ENCODE results near the gene NDOR1.

NDOR1 gene

GRCh38 chr9:137167747-137168572 is 37.5 kb upstream of the NDOR1 start:
- ATAC-seq = peak; percentile 7 to 10

- peak; percentile 14 to 29 for ATAC-seq
These were observed 37.0 kb upstream of the NDOR1 start for GRCh38 chr9:137168573-137168903.

- ATAC-seq = peak; percentile 13 to 15
These were observed 36.3 kb upstream of the NDOR1 start for GRCh38 chr9:137168904-137169856.

- no peak for ATAC-seq
These were observed 35.6 kb upstream of the NDOR1 start, which contains the start of gene LRRC26 for GRCh38 chr9:137169896-137170358. TSS of gene LRRC26 (minus strand) at chr9:137170051. CDS start at chr9:137169943, 108 bp downstream.

- no peak for ATAC-seq
These were observed 34.9 kb upstream of the NDOR1 start for GRCh38 chr9:137170486-137171148.

- no peak for ATAC-seq
These were observed 34.2 kb upstream of the NDOR1 start for GRCh38 chr9:137171149-137171900.

DNA sequence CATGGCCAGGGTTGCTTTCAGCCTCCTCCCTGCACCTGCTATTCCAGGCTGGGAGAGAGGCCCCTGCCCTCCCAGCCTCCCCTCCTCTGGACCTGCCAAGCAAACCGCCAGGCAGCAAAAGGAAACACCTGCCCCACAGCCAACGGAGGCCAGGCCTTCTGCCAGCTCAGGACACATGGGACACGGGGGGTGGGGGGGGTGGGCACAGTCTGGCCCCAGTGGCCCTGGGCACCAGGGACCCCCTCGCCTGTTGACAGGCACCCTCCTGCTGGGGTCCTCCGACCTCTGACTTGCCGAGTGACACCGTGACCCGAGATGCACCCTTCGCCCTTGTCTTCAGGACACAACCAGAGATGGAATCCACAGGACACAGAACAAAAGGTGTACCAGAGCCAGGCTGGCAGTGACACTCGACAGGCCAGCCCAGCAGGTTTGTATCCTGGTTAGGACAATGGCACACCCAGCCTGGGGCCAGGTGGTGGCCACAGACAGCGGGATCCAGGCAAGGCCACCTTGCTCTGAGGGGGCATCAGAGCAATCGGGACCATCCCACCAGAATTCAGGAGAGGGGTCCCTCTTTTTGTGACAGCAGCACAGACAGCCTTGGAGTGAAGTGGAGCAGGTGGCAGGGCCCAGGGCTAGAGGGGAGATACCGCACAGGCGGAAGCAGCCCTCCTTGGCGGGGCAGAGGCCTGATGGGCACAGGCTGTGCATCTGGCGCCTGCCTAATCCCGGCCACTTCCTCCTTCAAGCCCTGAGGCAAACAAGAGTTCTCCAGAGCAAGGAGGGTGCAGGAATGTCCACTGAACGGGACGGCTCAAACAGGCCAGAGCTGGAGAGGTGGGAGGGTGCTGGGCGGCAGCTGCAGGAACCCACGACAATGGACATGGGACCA is 32.4 kb upstream of the NDOR1 start:
- ATAC-seq = no peak

- no peak for ATAC-seq
These were observed 31.5 kb upstream of the NDOR1 start for GRCh38 chr9:137173796-137174664.

DNA sequence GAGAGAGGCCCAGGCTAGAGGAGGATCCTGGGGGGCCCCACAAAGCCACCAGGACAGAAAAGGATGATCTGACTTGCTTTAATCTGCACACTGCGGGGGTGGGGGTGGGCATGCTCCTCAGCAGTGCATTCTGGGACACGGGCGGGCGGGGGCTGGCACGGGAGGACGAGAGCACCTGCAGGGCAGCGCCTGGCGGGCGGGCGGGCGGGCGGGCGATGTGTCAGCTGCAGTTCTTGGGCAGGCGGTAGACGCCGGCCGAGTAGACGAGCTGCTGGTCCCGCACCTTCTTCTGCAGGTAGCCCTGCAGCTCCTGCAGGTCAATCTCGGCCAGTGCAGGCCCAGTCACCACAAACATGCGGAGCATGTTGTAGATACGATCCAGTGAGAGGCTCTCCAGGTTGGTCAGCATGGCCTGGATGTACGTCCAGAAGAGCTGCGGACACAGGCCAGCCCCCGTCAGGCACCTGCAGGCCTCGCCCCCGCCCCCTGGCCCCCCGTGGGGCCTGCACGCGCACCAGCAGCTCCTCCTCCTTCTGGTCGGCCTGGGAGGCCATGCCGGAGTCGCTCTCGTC is 30.7 kb upstream of the NDOR1 start:
- ATAC-seq = no peak

DNA sequence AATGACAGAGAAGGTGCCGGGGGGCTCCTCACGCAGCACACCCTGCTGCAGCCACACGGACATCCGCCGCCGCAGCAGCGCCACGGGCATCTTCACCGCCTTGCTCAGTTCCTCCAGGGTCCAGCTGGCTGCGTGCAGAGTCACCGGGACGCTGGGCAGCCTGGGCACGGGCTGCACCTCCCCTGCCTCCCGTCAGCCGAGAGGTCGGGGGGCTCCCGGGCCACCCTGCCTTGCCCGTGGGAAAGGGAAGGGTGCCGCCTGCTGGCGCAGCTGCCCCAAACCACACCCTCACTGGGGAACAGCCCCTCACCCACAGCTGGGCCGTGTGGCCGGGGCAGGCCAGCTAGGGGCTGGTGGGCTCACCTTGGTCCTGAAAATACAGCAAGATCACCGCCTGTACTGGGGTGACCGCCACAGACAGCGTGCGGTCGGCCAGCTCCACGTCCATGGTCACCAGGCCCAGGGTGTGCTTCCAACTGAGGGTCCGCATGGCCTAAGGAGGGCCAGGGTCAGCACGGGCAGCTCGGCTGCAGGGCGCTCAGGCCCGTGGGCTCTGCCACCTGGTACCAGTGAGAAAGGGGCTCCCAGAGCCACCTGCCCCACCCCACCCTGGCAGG is 30.0 kb upstream of the NDOR1 start:
- ATAC-seq = peak in 1 of 2 donors; percentile 12

GRCh38 chr9:137176302-137177182 is 29.0 kb upstream of the NDOR1 start:
- ATAC-seq = peak in 1 of 2 donors; percentile 54

- ATAC-seq = no peak
These were observed 27.1 kb upstream of the NDOR1 start for GRCh38 chr9:137178201-137178938.

DNA sequence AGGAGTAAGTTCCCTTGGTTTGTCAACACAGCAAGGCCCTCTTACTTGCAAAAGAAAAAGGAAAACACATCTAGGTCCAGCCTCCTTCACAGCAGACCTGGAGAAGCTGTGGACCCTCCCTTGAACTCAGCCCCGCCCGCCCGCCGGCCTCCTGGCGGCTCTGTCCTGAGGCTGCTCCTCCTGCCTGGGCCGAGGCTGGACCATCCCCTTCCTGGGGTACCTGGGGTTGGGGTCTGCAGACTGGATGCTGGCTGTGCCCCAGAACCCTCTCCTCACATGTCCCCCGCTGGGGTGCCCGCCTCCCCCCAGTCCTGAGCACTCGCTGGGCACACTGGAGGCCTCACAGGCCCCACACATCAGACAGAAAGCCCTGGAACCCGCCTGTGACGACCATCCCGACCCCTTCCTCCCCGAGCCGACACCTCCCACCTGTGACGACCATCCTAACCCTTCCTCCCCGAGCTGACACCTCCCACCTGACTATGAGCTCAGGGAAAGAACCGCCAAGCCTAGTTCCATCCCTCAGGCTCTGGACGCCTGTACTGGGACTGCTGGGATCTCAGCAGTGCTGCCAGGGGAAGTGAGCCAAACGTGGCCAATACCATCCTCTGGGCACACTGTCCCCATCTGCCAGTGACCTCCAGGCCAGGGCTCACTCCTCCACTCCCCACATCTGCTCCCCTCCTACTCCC is 26.4 kb upstream of the NDOR1 start:
- no peak for ATAC-seq

DNA sequence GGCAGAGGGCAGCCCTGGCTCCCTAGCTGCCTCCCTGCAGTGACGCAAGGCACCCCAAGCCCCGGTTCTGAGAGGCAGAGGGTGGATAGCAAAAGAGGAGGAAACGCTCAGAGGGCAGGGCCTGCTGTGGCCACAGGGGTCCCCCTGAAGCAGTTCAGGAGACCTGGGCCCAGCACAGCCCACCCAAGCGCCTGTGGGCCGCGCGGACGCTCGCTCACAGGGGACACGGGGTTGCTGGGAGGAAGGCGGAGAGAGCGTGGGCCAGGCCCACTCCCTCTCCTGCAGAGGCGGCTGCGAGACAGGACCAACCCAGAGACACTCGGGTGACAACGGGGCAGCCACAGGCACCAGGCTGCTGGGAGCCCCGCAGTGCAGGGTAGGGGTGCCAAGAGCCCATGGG is 25.7 kb upstream of the NDOR1 start:
- no peak for ATAC-seq

DNA sequence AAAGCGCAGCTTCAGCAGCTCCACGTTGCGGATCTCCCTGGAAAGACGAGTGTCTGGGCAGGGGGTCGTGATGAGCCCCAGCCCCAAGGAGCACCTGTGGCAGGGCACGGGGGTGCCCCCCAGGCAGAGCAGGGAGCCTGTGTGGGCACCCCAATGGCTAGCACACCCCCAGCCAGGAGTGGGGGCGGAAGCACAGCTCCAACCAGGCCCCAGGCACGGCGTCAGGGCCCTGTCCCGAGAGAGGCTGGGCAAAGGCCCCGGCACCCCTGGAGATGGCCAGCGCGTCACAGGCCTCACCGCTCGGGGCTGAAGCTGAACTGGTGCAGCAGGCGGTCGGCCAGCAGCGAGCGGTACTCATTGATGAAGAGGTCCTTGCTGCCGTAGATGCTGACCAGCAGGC is 25.0 kb upstream of the NDOR1 start:
- ATAC-seq = no peak

DNA sequence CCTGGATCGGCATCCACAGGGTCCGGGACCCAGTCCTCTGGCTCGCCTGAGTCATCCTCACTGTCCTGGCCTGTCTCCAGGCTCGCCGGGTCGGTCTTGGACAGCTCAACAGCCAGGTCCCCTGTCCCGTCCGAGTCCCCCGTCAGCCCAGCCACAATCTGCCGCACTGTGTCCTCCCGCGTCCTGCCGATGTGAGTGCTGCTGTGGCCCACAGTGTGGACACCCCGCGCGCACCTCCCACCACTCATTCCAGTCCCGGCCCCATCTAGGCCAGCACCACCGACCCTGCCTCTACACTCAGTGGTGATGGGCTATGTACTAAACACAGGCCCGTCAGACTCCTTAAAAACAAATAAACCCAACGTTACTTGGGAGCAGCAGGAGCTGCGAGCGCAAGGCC is 23.8 kb upstream of the NDOR1 start:
- ATAC-seq = no peak

DNA sequence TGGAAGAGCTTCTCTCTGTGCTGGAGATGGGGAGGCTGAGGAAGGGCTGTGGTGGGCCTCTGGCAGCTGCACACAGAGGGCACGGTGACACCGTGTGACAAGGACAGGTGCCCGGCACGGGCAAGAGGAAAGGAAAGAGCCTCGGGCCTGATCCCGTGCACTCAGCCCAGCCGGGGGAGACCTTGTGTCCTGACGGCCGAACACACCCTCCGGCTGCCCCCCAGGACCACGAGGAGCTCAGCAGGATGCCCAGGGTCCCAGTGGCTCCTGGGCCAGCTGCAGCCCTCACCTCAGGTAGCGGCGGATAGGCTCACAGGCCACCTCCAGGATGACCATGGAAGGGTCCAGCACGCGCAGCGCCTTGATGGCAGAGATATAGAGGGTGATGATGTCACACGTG is 22.7 kb upstream of the NDOR1 start:
- ATAC-seq = no peak
